GM19467 (cell line): ENCODE results near the gene MTM1.

ENCODE experiments used
- ATAC-seq: cut with Tn5 transposase; IDR thresholded peaks from one replicate; pipeline ENCODE4 v1.9.1; 2021; ENCODE audit warnings: mild to moderate bottlenecking, moderate library complexity; ENCODE audit not compliant: unreplicated experiment

MTM1 gene

DNA sequence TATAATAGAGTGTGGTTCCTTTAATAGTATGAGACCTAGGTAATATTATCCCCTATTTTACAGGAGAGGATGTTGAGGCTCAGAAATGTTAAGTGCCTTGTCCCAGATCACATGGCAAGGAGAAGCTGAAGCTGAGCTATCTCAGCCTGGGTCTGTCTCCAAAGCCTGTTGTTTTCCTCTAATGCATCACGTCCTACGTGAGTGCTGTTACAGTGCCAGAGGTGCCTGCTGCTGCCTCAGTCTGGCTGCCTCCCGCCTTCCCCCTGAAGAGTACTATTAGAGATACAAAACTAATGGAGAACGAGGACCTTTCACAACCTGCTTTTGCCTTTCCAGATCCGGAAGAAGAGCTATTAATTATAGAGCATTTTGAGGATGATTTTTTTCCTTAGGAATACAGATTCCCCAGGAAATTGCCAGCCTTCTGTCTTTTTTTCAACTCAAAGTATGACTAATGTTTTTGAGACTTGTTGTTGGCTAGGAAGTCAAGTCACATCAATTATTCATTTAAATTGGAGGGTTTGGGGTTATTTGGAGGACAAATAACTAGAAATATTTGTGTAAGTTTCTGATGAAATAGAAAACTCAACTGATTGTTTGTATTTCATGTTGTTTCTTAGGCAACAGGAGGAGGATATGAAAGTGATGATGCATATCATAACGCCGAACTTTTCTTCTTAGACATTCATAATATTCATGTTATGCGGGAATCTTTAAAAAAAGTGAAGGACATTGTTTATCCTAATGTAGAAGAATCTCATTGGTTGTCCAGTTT, 80.9 kb downstream of the MTM1 start:
- no peak for ATAC-seq

DNA sequence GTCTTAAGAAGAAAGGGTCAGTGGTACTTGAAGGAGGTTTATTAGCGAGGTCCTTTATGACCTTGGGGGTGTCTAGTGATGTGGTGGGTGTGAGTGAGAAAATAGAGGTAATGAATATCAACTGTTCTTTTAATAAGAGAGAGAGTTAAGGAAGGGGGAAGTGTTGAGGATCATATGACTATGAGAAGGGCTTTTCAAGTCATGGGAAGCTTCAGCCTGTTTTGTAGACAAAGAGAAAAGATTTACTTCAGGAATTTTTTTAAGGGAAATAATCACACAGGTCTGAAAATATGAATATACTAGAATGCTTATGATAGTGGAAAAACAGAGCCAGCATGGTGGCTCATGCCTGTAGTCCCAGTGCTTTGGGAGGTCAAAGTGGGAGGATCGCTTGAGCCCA, 83.5 kb downstream of the MTM1 start:
- ATAC-seq: no peak

DNA sequence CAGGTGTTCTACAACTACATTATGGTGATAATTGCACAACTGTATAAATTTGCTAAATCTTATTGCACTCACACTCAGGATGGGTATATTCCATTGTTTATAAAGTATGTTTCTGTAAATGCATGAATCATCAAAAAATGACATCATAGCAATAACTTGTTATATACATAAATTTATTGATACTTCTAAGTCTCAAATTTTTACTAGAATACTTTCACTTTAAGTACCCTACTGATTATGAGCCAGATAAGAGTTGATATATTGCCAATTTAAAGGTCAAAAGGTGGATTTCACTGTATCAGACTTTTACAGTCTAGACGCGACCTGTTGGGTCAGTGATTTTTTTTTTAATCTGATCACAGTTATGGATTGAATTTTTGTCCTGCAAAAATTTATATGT, 87.4 kb downstream of the MTM1 start:
- ATAC-seq: no peak

DNA sequence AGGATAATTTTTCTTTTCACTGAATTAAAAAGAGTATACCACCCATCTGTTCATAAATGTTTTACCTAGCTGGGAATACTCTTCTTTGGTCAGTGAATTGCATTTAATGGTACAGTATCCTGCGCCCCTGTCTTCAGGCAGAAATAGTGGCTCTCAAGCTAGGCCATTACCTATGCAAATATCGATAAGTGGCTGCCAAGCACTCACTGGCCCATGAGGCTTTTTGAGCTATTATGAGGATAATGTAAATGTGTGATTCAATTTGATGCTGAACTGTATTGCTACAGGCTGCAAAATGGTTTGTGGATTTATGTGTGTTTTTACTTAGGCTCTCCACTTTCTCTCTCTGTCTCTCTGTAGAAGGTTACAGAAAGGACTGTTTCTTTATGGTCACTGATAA, 94.7 kb downstream of the MTM1 start:
- ATAC-seq: no peak

DNA sequence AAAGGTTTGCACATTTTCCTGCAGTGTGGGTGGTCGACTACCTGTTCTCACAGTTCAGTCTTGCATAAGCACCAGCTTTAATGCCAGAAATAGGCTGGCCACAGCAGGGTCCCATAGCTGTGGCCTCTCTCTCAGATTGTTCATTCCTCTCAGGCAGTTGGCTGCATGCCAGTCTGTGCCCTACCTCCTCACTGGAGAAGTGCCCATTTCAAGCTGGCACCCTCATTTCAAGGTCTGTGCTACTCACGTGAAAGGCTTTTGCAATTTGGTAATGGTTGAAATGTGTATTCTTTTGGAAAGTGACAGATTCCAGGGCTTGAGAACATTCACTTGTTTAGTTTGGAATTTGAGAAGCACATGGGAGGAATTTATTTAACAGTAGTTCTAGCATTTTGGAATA, 95.9 kb downstream of the MTM1 start:
- no peak for ATAC-seq

DNA sequence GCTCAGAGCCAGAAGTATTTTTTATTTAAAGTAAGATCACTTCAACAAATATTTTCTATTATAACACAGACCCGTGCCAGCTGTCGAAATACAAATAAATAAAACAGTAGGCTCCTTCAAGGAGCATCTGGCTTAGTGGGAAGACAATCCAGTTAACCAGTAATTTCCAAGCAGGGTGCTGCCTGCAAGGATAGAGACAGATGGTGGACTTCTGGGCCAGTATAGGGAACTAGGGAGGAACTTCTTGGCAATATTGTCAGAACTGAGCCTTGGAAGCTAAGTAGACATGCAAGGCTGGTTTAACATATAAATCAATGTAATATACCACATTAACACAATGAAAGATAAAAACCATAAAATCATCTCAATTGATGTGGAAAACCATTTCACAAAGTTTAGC, 107.8 kb downstream of the MTM1 start:
- ATAC-seq: no peak

DNA sequence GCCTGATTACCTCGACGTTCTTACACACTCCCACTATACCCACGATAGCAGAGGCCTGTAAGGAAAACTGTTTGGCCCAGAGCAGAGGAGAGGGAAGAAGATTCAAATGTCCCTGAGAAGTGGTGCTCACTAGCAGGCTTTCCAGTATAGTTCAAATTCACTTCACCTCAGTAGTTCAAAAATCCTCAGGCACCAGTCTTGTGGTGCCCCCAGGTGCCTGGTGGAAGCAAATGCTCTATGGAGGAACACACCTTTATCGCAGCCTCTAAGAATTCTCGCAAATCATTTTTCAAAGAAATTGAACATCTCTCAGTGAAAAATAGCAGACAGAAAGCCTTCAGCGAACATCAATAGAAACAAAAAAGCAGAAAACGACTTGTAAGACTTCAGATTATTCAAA, 112.6 kb downstream of the MTM1 start:
- ATAC-seq: no peak

DNA sequence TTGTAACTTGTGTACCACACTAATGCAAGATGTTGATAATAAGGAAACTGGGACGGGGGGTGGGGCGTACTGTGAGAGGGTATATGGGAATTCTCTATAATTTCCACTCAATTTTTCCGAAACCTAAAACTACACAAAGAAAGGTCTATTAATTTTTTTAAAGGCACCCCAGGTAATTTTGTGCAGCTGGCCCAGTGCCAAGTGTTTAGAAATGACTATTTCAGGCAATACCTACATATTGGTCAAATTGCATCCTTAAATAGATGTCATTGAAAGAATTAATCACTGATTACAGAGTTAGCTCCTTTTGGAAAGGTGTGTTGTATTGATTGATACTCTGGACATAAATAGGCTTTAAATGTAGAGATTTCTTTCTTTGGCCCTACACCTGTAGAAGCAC, 114.7 kb downstream of the MTM1 start:
- no peak for ATAC-seq

DNA sequence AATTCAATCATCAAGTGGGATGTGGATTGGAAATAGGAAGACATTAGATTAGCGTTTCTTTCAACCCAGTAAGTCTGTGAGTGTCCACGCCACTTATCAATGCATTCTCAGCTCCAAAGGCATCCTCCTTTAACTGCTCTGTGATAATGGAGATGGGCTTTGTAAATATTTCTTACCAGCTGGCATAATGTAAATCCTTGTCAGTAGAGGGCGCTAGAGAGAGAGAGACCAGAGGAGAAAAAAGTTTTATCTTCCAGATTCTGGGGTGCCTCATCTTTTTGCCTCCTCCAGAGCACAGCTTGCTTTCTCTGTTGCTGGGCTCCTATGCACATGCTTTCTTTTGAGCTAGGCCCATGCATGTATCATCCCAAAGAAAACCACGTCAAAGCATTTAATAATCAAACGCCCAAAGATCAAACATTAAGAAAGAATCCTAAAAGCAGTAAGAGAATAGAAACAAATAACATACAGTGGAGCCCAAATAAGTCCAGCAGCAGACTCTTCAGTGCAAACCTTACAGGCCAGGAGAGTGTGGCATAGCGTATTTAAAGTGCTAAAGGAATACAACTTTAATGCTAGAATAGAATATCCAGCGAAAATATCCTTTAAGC, 115.2 kb downstream of the MTM1 start:
- ATAC-seq: no peak

DNA sequence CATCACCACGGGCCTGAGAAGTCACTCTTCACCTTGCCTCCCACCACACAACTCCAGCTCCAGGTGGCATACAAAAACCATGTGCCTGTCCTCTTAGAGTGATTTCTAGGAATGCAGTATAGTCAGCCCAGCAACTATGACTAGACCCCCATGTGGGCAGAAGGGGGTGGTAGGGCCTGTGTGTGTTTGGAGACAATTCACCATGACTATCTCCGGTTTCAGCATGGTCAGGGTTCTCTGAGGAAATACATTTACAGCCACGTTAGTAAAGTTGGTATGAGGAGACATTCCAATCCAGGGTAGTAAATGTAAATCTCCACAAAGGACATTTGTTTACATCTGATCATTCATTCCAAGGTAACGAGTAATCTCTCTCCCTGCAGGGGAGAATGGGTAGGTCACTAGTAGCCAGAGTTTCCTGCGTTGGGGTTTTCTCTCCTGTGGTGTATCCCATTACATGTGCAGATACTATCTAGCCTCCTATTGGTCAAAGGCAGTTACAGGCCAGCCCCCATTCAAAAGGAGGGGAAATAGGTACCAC, 120.6 kb downstream of the MTM1 start:
- no peak for ATAC-seq

DNA sequence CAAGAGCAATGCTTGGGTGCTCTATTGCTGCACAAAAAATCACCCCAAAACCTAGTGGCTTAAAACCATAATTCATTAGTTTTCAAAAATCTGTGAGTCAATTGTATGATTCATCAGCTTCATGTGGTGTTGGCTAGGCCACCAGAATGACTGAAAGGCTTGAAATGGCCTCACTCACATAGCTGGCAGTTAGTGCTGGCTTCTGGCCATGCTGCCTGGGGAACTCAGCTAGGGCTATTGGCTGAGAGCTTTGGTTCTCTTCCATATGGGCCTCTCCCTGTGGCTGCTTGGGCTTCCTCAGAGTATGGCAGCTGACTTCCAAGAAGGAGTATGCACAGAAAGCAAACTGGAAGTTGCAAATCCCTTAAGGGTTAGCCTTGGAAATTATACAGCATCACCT, 121.7 kb downstream of the MTM1 start:
- ATAC-seq: no peak

DNA sequence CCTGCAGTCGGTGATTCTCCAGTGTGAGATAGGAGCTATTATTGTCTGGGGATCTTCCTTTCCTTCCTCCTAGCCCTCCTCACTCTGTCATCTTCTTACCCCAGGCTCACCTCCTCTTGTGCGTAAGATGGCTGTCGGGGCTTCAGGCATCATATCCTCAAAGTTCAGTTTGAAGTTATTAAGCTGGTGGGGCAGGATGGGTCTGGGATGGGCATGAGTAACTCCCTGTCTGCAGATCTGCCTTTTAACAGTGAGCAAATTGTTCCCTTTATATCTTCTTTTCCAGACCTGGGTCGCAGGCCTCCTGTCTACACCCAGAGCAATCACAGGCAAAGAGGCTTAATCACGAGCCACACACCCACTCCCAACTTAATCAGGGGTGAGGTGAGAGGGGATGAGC, 123.9 kb downstream of the MTM1 start:
- no peak for ATAC-seq

DNA sequence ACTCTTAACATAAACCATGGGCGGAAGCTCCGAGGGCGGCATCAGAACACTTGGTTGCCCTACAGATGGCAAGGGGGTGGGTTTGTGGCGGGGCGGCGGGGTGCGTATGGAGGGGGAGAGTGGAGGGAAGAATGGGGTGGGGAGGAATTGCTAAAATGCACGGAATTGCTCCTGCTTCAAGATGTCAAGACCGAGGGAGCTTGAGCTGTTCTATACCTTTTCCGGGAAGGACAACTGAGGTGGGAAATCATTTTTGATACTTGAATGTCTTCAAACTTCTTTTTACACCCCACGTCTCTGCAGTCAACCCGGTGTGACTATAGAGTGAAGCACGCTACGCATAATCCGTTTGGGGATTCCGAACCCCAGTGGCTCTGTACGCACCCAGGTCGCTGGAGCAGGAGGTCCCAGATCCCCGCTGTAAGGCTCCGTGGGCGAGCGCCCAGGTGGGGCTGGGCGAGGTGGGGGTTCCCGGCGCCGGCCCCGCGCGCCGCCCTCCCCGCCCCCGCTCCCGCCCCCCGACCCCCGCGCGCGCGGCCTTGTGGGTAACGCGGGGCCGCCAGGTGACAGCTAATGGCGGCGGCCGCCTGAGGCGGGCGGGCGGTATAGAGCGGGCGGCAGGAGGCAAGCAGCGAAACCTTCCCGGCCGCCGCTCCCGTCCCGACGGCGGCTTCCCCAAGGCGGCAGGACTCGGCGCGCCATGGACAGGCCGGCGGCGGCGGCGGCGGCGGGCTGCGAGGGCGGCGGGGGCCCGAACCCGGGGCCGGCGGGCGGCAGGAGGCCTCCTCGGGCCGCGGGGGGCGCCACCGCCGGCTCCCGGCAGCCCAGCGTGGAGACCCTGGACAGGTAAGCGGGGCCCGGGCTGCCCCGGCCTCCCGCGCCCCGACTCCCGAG, 124.7 kb downstream of the MTM1 start, which contains the start of gene MTMR1:
TSS of gene MTMR1 (plus strand) at position 566 of the 894 bp plus-strand sequence. CDS start at position 701, 135 bp downstream.
- ATAC-seq: peak; percentile 48

DNA sequence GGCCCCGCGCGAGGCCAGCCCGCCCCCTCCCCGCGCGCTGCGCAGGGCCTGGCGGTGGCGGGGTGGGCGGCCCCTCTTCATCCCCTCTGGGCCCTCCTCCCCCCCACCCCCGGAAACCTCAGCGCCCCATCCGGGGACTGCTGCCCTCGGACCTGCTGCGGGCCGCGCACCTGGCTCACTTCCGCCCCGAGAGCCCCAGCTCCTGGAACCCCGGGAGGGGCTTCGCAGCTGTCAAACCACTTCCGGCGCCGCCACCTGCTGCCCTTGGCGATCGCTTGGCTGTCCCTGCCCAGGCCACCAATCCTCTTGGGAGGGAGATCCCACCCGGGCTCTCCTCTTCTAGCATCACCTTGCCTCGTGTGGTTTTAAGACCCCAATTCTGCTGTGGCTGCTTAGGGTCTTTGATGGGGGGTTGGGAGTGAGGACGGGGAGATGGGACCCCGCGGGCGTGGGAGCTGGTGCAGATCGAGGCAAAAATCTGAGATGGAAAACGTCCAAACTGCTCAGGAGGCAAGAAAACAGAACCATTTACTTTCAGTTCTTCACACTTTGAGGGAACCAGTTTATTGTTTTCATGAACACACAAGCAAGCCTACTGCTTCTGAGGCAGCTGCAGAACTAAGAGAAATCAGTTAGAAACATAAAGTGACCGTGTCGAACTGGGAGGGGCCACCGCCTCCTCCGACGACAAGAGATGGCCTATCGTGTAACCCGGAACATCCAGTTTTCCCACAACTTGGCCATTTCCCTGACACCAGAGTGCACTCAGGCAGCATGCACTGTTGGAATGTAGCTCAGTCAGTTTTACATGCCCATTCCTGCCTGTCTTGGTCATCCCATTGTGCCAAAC, 125.5 kb downstream of the MTM1 start:
- peak; percentile 70 for ATAC-seq

DNA sequence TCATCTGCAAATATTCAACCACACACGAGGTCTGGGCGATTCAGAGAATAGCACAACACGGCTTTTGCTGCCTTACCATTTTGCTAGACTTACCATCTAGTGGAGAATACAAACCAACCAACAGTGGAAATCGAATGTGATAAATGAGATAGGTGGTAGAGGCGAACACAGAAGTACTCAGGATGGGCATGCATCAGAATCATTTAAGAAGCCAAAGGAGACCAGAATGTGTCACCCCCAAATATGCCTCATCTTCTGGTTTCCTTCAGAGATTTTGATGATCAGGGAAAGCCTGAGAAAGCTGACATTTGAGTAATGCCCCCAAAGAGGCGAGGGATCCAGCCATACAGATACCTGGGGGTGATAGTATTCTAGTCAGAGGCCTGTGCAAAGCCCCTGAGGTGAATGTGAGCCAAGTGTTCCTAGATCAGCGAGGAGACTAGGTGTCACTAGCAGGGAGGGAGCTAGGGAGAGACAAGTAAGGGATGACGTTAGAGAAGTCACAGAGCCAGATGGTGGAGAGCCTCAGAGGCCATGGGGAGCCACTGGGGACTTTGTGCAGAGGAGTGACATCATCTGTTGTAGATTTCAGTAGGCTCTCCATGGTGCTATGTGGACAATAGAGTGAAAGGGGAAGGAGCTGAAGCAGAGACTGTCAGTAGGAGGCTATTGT, 126.5 kb downstream of the MTM1 start:
- no peak for ATAC-seq

DNA sequence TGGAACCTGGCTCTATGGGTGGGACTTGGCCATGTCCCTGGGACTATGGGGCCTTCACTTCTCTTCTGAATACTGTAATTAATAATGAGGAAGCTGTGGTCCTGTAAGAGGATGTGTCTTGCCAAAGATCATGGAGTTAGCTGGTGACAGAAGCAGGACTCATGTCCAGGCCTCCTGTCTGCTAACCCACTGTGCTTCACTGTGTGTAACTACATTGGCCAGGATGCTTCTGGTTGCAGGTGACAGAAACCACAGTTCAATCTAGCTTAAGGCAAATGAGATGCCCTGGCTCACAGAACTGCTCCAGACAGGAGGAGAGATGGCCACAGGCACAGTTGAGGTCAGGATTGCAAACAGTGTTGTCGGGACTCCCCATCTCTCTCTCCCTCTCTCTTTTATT, 127.9 kb downstream of the MTM1 start:
- no peak for ATAC-seq

DNA sequence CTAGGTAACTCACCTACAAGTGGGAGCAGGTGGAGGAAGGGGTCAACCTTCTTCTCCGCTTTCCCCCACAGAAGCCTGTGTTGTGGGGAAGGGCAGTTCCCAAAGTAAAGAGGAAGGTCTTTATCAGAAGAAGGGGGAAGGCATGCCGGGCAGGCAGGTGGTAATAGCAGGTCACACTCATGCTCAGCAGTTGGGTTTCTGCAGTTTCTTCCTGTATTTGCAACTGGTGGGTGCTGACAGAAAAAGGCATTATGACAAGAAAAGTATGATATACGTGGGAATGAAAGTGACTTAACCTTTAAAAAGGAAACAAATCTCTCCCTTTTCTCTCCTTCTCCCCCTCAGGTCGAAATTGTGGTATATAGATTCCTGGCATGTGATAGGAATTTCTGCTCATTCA, 128.4 kb downstream of the MTM1 start:
- no peak for ATAC-seq

DNA sequence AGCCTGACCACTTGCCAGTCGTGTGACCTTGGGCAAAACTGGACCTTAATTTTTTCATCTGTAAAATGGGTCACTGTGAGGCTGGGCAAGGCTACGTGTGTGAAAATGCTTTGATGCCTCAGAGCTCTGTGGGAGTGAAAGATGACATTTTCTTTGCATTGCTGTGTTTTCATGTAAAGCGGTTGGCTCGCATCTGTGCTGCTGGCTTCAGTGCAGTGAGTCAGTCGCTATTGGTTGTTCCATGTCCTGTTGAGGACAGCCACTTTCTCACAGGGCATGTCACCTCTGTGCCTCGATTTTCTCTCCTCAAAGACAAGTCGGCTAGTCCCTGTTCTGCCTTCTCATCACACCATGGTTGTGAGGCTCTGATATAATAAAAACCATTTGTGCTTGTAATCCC, 129.2 kb downstream of the MTM1 start:
- no peak for ATAC-seq

DNA sequence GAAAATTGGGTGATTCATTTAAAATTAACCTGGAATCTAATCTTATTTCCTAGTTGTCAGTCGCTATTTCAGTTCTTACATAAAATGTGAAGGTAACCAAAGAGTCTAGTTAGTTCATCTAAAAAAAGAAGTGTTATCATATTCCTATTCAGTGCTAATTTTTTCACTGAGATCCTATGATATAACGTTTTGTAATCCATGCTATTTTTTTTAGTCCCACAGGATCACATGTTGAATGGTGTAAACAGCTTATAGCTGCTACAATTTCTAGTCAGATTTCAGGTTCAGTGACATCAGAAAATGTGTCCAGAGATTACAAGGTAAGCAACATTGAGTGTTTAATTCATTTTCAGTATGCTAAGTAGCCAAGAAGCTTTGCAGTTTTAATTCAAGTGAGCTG, 130.6 kb downstream of the MTM1 start:
- ATAC-seq: no peak

DNA sequence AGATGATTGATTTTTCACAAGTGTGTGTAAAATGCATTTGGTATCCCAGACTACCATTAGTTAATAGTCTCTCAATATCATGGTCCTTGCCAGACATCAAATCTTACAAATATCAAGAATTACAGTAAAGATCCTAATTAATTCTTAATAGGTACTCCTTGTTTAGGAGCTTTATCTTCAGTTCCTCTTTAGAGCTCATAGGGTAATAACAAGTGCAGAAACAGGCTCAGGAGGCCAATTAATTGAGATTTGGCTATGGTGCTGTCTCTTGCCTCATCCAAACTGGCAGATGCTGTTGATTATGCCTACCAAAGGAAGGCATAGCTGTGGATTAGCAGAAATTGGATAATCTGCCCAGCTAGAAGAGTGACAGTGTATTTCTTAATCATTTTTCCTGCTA, 131.7 kb downstream of the MTM1 start:
- no peak for ATAC-seq
